HG03108 (cell line): ENCODE results near the gene UPF3A.

Experiments
- ATAC-seq: cut with Tn5 transposase; IDR thresholded peaks from one replicate; pipeline ENCODE4 v1.9.1; 2021; ENCODE audit warnings: moderate library complexity; ENCODE audit not compliant: unreplicated experiment

Gene UPF3A

GRCh38 chr13:114303700-114304327 is 22.4 kb downstream of the UPF3A start:
- ATAC-seq, result no peak

GRCh38 chr13:114304346-114305034 is 23.1 kb downstream of the UPF3A start:
- ATAC-seq, result no peak

GRCh38 chr13:114309086-114309485 is 27.7 kb downstream of the UPF3A start:
- no peak for ATAC-seq

- ATAC-seq, result no peak
Observed at GRCh38 chr13:114309806-114310410, 28.5 kb downstream of the UPF3A start.

- no peak for ATAC-seq
Observed at GRCh38 chr13:114310956-114311355, 29.6 kb downstream of the UPF3A start.

GRCh38 chr13:114311387-114311786 is 30.0 kb downstream of the UPF3A start:
- no peak for ATAC-seq

GRCh38 chr13:114311908-114312307 is 30.5 kb downstream of the UPF3A start:
- no peak for ATAC-seq

GRCh38 chr13:114313061-114313860 is 31.9 kb downstream of the UPF3A start:
- no peak for ATAC-seq

GRCh38 chr13:114314074-114314912 is 32.9 kb downstream of the UPF3A start, which contains the start of gene CHAMP1:
TSS of gene CHAMP1 (plus strand) at chr13:114314503. CDS start at chr13:114323843, 9,340 bp downstream.
- peak; percentile 74 for ATAC-seq

GRCh38 chr13:114315074-114315785 is 33.8 kb downstream of the UPF3A start:
- ATAC-seq, result no peak

- no peak for ATAC-seq
Observed at GRCh38 chr13:114318624-114319023, 37.2 kb downstream of the UPF3A start.

- no peak for ATAC-seq
Observed at GRCh38 chr13:114319441-114319913, 38.1 kb downstream of the UPF3A start.

GRCh38 chr13:114320065-114320464 is 38.7 kb downstream of the UPF3A start:
- ATAC-seq, result no peak

- ATAC-seq, result no peak
Observed at GRCh38 chr13:114321256-114321655, 39.9 kb downstream of the UPF3A start.

- ATAC-seq, result no peak
Observed at GRCh38 chr13:114323349-114323748, 41.9 kb downstream of the UPF3A start.

- no peak for ATAC-seq
Observed at GRCh38 chr13:114324334-114324733, 42.9 kb downstream of the UPF3A start.

- no peak for ATAC-seq
Observed at GRCh38 chr13:114325729-114326128, 44.3 kb downstream of the UPF3A start.

- ATAC-seq, result no peak
Observed at GRCh38 chr13:114328034-114328433, 46.6 kb downstream of the UPF3A start.

GRCh38 chr13:114328595-114328994 is 47.2 kb downstream of the UPF3A start:
- no peak for ATAC-seq

- no peak for ATAC-seq
Observed at GRCh38 chr13:114330086-114330485, 48.7 kb downstream of the UPF3A start.
